Measurements from ENCODE around the gene SYNGAP1. TPM values are rescaled to one million over a fixed set of nuclear protein-coding genes. Genes with fewer than 3 reads are reported as not detected.
"Not testable (repeated sequence)": the region's sequence is repeated elsewhere in the genome, so short reads cannot be mapped to it uniquely, and the experiment has no call there.

SYNGAP1 gene
- total RNA-seq, 1 experiment from 2014 or later, result 1.9 TPM

DNA sequence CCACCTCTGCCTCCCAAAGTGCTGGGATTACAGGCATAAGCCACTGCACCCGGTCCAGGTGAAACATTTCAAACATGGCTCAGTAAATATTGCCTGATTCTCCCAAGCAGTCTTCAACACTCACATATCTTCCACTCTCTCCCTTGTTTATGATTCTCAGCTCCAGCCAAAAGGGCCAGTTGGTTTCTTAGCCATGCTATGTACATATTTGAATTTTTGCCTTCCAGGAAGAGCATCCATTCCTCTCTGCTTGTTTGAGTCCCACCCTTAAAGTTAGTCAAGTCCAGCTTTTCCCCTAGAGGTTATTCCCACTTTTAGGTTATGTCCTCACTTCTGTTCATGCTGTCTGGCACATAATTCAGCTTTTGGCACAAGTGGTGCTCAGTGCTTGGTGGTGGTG lies 22.3 kb upstream of the SYNGAP1 start:
- Histone ChIP-seq H3K4me3 (ENCODE audit: low read length) (no peak overlapping the region), H3K27me3 (ENCODE audit: low read length) (no peaks in the 10 kb centered on the region), H3F3A (ENCODE audit: low read length, unreplicated experiment) (no peaks in the 10 kb centered on the region), H3K4me1 (ENCODE audit: insufficient read depth, low read length) (peaks cover 17% of the 10 kb centered on the region), H2AFZ (ENCODE audit: low read length) (no peak overlapping the region), H3K4me2 (ENCODE audit: low read length) (no peak overlapping the region), H3K27ac (ENCODE audit: low read length) (no peak overlapping the region), H4K20me1 (ENCODE audit: low read length) (peaks cover 29% of the 10 kb centered on the region), H3K9me2 (replicated peaks; ENCODE audit: low read length) (no peaks in the 10 kb centered on the region), H3K9me3 (ENCODE audit: low read length) (no peaks in the 10 kb centered on the region), H3K79me2 (ENCODE audit: low read length) (peaks cover 63% of the 10 kb centered on the region), H3K36me3 (ENCODE audit: low read depth, low read length) (peaks cover 37% of the 10 kb centered on the region), H3K9ac (ENCODE audit: low read length) (no peak overlapping the region)
- no peak for ATAC-seq
- DNase-seq, result no peak
- intact Hi-C loops (cut with micrococcal nuclease), result no loop called here
- ChIA-PET POLR2A (ENCODE audit: unreplicated experiment) (no interaction called here), CTCF (no interaction called here)
- BruUV-seq (replicated peaks), result no TSS peak
- no peak for TF ChIP-seq CTCF (conservative IDR thresholded peaks at IDR 0.05; ENCODE audit: low read depth, low read length)
- no peak for TF ChIP-seq EZH2phosphoT487 (IDR thresholded peaks at IDR 0.05; ENCODE audit: borderline replicate concordance, low read length)
- no peak for TF ChIP-seq EZH2 (IDR thresholded peaks at IDR 0.05; ENCODE audit: low read length, unreplicated experiment)

DNA sequence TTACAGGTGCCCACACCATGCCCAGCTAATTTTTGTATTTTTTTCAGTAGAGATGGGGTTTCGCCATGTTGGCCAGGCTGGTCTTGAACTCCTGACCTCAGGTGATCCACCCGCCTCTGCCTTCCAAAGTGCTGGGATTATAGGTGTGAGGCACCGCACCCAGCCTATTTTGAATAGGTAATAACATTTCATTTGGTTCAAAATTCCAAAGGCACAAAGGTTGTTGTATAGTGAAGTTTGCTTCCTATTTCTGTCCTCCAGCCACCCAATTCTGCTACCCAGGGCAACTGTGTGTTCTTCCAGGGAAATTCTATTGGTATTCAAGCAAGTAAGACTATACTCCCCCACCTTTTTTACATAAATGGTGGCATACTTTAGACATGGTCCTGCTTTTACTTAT lies 21.3 kb upstream of the SYNGAP1 start:
- CTCF ChIA-PET; H3K27ac ChIP-seq (ENCODE audit: low read length); POLR2A ChIA-PET (ENCODE audit: unreplicated experiment); H3K27me3 ChIP-seq (ENCODE audit: low read length); H3K9ac ChIP-seq (ENCODE audit: low read length); BruUV-seq (replicated peaks); intact Hi-C loops (cut with micrococcal nuclease); H3K4me3 ChIP-seq (ENCODE audit: low read length); H3K4me2 ChIP-seq (ENCODE audit: low read length); H3K9me2 ChIP-seq (replicated peaks; ENCODE audit: low read length); H3K9me3 ChIP-seq (ENCODE audit: low read length); H3F3A ChIP-seq (ENCODE audit: low read length, unreplicated experiment); ATAC-seq; H2AFZ ChIP-seq (ENCODE audit: low read length); DNase-seq: not testable (repeated sequence)
- Histone ChIP-seq H3K79me2 (ENCODE audit: low read length) (peaks cover 52% of the 10 kb centered on the region), H3K4me1 (ENCODE audit: insufficient read depth, low read length) (peaks cover 17% of the 10 kb centered on the region), H3K36me3 (ENCODE audit: low read depth, low read length) (peaks cover 47% of the 10 kb centered on the region), H4K20me1 (ENCODE audit: low read length) (peaks cover 23% of the 10 kb centered on the region)

- H3K27me3 ChIP-seq (ENCODE audit: low read length); H3K4me3 ChIP-seq (ENCODE audit: low read length); H3K4me2 ChIP-seq (ENCODE audit: low read length); DNase-seq; H3K9me3 ChIP-seq (ENCODE audit: low read length); H3K9ac ChIP-seq (ENCODE audit: low read length); BruUV-seq (replicated peaks); intact Hi-C loops (cut with micrococcal nuclease); H2AFZ ChIP-seq (ENCODE audit: low read length); ATAC-seq; CTCF ChIA-PET; H3K27ac ChIP-seq (ENCODE audit: low read length); POLR2A ChIA-PET (ENCODE audit: unreplicated experiment); H3K4me1 ChIP-seq (ENCODE audit: insufficient read depth, low read length); H3K9me2 ChIP-seq (replicated peaks; ENCODE audit: low read length); H3F3A ChIP-seq (ENCODE audit: low read length, unreplicated experiment): not testable (repeated sequence)
- Histone ChIP-seq H4K20me1 (ENCODE audit: low read length) (peaks cover 13% of the 10 kb centered on the region), H3K36me3 (ENCODE audit: low read depth, low read length) (peaks cover 59% of the 10 kb centered on the region), H3K79me2 (ENCODE audit: low read length) (peaks cover 39% of the 10 kb centered on the region)
These were observed 20.0 kb upstream of the SYNGAP1 start for GRCh38 chr6:33399881-33400280.

DNA sequence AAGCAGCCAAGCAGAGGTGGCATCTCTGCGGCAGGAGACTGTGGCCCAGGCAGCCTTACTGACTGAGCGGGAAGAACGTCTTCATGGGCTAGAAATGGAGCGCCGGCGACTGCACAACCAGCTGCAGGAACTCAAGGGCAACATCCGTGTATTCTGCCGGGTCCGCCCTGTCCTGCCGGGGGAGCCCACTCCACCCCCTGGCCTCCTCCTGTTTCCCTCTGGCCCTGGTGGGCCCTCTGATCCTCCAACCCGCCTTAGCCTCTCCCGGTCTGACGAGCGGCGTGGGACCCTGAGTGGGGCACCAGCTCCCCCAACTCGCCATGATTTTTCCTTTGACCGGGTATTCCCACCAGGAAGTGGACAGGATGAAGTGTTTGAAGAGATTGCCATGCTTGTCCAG lies 15.0 kb upstream of the SYNGAP1 start:
- H3K9me3 ChIP-seq (ENCODE audit: low read length), result no peaks in the 10 kb centered on the region
- ChIA-PET CTCF (no interaction called here), POLR2A (ENCODE audit: unreplicated experiment) (no interaction called here)
- ATAC-seq (no peak), DNase-seq (no peak)
- H3K9ac ChIP-seq (ENCODE audit: low read length), result no peak overlapping the region
- TF ChIP-seq CTCF (conservative IDR thresholded peaks at IDR 0.05; ENCODE audit: low read depth, low read length) (no peak), EZH2 (IDR thresholded peaks at IDR 0.05; ENCODE audit: low read length, unreplicated experiment) (no peak), EZH2phosphoT487 (IDR thresholded peaks at IDR 0.05; ENCODE audit: borderline replicate concordance, low read length) (no peak)
- peaks cover 61% of the 10 kb centered on the region for H3K36me3 ChIP-seq (ENCODE audit: low read depth, low read length)
- peaks cover 16% of the 10 kb centered on the region for H3F3A ChIP-seq (ENCODE audit: low read length, unreplicated experiment)
- no peaks in the 10 kb centered on the region for H3K79me2 ChIP-seq (ENCODE audit: low read length)
- no peaks in the 10 kb centered on the region for H4K20me1 ChIP-seq (ENCODE audit: low read length)
- peaks cover 7% of the 10 kb centered on the region; the same call in 1 of the 2 replicates for H3K4me1 ChIP-seq (ENCODE audit: insufficient read depth, low read length)
- no peak overlapping the region for H3K4me3 ChIP-seq (ENCODE audit: low read length)
- BruUV-seq (replicated peaks), result no TSS peak
- H3K9me2 ChIP-seq (replicated peaks; ENCODE audit: low read length), result no peaks in the 10 kb centered on the region
- H3K27ac ChIP-seq (ENCODE audit: low read length), result no peak overlapping the region
- H3K4me2 ChIP-seq (ENCODE audit: low read length), result no peak overlapping the region
- H3K27me3 ChIP-seq (ENCODE audit: low read length), result no peaks in the 10 kb centered on the region
- intact Hi-C loops (cut with micrococcal nuclease), result loop anchor here (5.0 kb wide), 1 partner anchor 108 kb away; the partner anchor contains the start of gene RGL2
- H2AFZ ChIP-seq (ENCODE audit: low read length), result no peak overlapping the region
